Fibroblast of lung (primary cell): ENCODE results near the gene CD247.

ENCODE experiments used
- CTCF ChIP-seq, 2 donors: IDR thresholded peaks in 1 of 2; conservative IDR thresholded peaks in 1 of 2; 1 replicate in 1 of 2; 2 replicates in 1 of 2; pipeline ENCODE4 v1.5.1; 2011 to 2012; ENCODE audit warnings: low read length in 2 of 2, control low read depth in 1 of 2, inconsistent platforms in 1 of 2, low read depth in 1 of 2, mild to moderate bottlenecking in 1 of 2
- EZH2 ChIP-seq: IDR thresholded peaks from 2 replicates; pipeline ENCODE4 v1.5.1; 2012; ENCODE audit warnings: low read length, control low read depth, mild to moderate bottlenecking; ENCODE audit errors: missing control alignments

DNA sequence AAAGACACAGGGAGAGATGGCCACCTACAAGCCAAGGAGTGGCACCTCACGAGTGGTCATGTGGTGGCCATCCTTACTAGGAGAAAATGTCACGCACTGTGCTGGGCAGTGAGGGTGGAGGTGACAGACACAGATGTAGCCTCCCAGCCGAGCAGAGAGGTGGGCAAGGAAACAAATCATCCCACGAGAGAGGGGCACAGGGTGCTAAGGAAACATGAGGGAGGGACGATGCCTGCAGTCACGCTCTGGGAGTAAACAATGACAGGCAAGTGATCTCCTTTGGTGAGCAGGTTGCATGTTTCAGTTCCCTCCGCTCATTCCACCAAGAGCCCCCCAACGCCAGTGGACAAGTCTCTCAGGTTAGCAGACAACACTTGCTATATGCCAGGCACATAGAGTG, 65.8 kb downstream of the CD247 start:
- TF ChIP-seq CTCF (conservative IDR thresholded peaks at IDR 0.05 in 1 of 2, IDR thresholded peaks at IDR 0.05 in 1 of 2; ENCODE audit: low read depth in 1 of 2, low read length in 2 of 2) = no peak
- no peak for TF ChIP-seq EZH2
